Fibroblast of peridontal ligament (primary cell): ENCODE results near the gene HS3ST5.
"Not testable (repeated sequence)": the region's sequence is repeated elsewhere in the genome, so short reads cannot be mapped to it uniquely, and the experiment has no call there.

ENCODE experiments used
- DNase-seq: peaks from one replicate; pipeline ENCODE4 v3.0.0-alpha.2; 2010; ENCODE audit errors: extremely low read depth

HS3ST5 gene

GRCh38 chr6:114090626-114091025 lies 252.2 kb downstream of the HS3ST5 start:
- DNase-seq, result peak; percentile 28

- DNase-seq, result no peak
Measured at GRCh38 chr6:114087496-114087895, 255.3 kb downstream of the HS3ST5 start.

- DNase-seq, result peak; percentile 91
Measured at GRCh38 chr6:114085211-114085610, 257.6 kb downstream of the HS3ST5 start.

GRCh38 chr6:114084327-114084890 lies 258.4 kb downstream of the HS3ST5 start:
- DNase-seq, result peak; percentile 75

GRCh38 chr6:114083251-114083650 lies 259.6 kb downstream of the HS3ST5 start:
- no peak for DNase-seq

GRCh38 chr6:114081730-114082129 lies 261.1 kb downstream of the HS3ST5 start:
- DNase-seq, result no peak

- DNase-seq, result peak; percentile 20
Measured at GRCh38 chr6:114080891-114081510, 261.8 kb downstream of the HS3ST5 start.

GRCh38 chr6:114080410-114080809 lies 262.4 kb downstream of the HS3ST5 start:
- DNase-seq, result not testable (repeated sequence)

- no peak for DNase-seq
Measured at GRCh38 chr6:114075777-114076176, 267.0 kb downstream of the HS3ST5 start.

- DNase-seq, result no peak
Measured at GRCh38 chr6:114075300-114075699, 267.5 kb downstream of the HS3ST5 start.

GRCh38 chr6:114068771-114069170 lies 274.1 kb downstream of the HS3ST5 start:
- no peak for DNase-seq

GRCh38 chr6:114068116-114068515 lies 274.7 kb downstream of the HS3ST5 start:
- peak; percentile 82 for DNase-seq

- no peak for DNase-seq
Measured at GRCh38 chr6:114064862-114065261, 278.0 kb downstream of the HS3ST5 start.

GRCh38 chr6:114063956-114064355 lies 278.9 kb downstream of the HS3ST5 start:
- peak; percentile 23 for DNase-seq

- DNase-seq, result no peak
Measured at GRCh38 chr6:114062199-114062598, 280.6 kb downstream of the HS3ST5 start.

- DNase-seq, result no peak
Measured at GRCh38 chr6:114061741-114062140, 281.1 kb downstream of the HS3ST5 start.

- no peak for DNase-seq
Measured at GRCh38 chr6:114061116-114061515, 281.7 kb downstream of the HS3ST5 start.

GRCh38 chr6:114058435-114058834 lies 284.4 kb downstream of the HS3ST5 start:
- no peak for DNase-seq

GRCh38 chr6:114055763-114056162 lies 287.1 kb downstream of the HS3ST5 start:
- peak; percentile 48 for DNase-seq

GRCh38 chr6:114055349-114055748 lies 287.5 kb downstream of the HS3ST5 start:
- DNase-seq, result no peak

- no peak for DNase-seq
Measured at GRCh38 chr6:114053791-114054190, 289.0 kb downstream of the HS3ST5 start.

- no peak for DNase-seq
Measured at GRCh38 chr6:114052141-114052540, 290.7 kb downstream of the HS3ST5 start.

- DNase-seq, result no peak
Measured at GRCh38 chr6:114051031-114051430, 291.8 kb downstream of the HS3ST5 start.
